CD14-positive monocyte (primary cell): Measurements from ENCODE around the gene COTL1. TPM values are rescaled to one million over a fixed set of nuclear protein-coding genes. Genes with fewer than 3 reads are reported as not detected.
A peak's percentile ranks its signal among the peaks of the same experiment; 100 is the strongest.

ENCODE experiments used
- DNase-seq, 3 donors: peaks; one replicate each; pipeline ENCODE4 v3.0.0-alpha.2; 2011 to 2022
- H2AFZ ChIP-seq: 2 replicates; pipeline ENCODE4 v1.6.0; 2012; ENCODE audit warnings: mild to moderate bottlenecking, low read depth, low read length, inconsistent platforms; ENCODE audit not compliant: insufficient read depth, poor library complexity, severe bottlenecking
- H3K27ac ChIP-seq, 2 donors: 1 replicate in 1 of 2; 2 replicates in 1 of 2; pipeline ENCODE4 v1.5.1; 2012 to 2013; ENCODE audit warnings: low read length in 2 of 2, control low read depth in 1 of 2, inconsistent platforms in 1 of 2, low read depth in 1 of 2, mild to moderate bottlenecking in 1 of 2
- H3K27me3 ChIP-seq, 2 donors: one replicate each; pipeline versions ENCODE4 v1.6.0 to v1.6.1; 2011 to 2013; ENCODE audit warnings: low read length in 2 of 2; ENCODE audit not compliant: control insufficient read depth in 2 of 2, insufficient read depth in 2 of 2
- H3K36me3 ChIP-seq, 2 donors: replicated peaks in 1 of 2; 1 replicate in 1 of 2; 2 replicates in 1 of 2; pipeline versions ENCODE4 v1.5.1 to v1.6.1; 2012 to 2013; ENCODE audit warnings: low read length in 2 of 2, control low read depth in 1 of 2, inconsistent platforms in 1 of 2, mild to moderate bottlenecking in 1 of 2; ENCODE audit not compliant: insufficient read depth in 2 of 2, control insufficient read depth in 1 of 2
- H3K4me1 ChIP-seq, 2 donors: 1 replicate in 1 of 2; 2 replicates in 1 of 2; pipeline versions ENCODE4 v1.5.1 to v1.6.1; 2012 to 2013; ENCODE audit warnings: low read length in 2 of 2, control low read depth in 1 of 2, inconsistent platforms in 1 of 2, mild to moderate bottlenecking in 1 of 2, moderate library complexity in 1 of 2; ENCODE audit not compliant: insufficient read depth in 2 of 2, control insufficient read depth in 1 of 2
- H3K4me2 ChIP-seq: replicated peaks from 2 replicates; pipeline ENCODE3; 2012; ENCODE audit warnings: low read length, moderate library complexity, mild to moderate bottlenecking; ENCODE audit not compliant: poor library complexity, severe bottlenecking; ENCODE audit errors: extremely low read depth
- H3K4me3 ChIP-seq, 3 experiments: fragments of 200-600 bp in 1 of 3; sonication (generic) in 1 of 3; replicated peaks in 1 of 3; 1 replicate in 2 of 3; 2 replicates in 1 of 3; pipeline ENCODE4 v1.5.1; 2011 to 2013; ENCODE audit warnings: low read length in 3 of 3, mild to moderate bottlenecking in 3 of 3, control low read depth in 2 of 3, low read depth in 2 of 3, inconsistent platforms in 1 of 3, moderate library complexity in 1 of 3
- H3K79me2 ChIP-seq: 2 replicates; pipeline ENCODE4 v1.6.0; 2012; ENCODE audit warnings: mild to moderate bottlenecking, control low read depth, inconsistent platforms, low read length, moderate library complexity; ENCODE audit not compliant: insufficient read depth
- H3K9ac ChIP-seq: 2 replicates; pipeline ENCODE4 v1.6.0; 2017; ENCODE audit warnings: low read length, mild to moderate bottlenecking; ENCODE audit not compliant: insufficient read depth, poor library complexity, severe bottlenecking
- H3K9me3 ChIP-seq, 2 donors: replicated peaks in 1 of 2; 1 replicate in 1 of 2; 2 replicates in 1 of 2; pipeline versions ENCODE4 v1.5.1 to v1.6.1; 2012 to 2013; ENCODE audit warnings: low read length in 2 of 2, control low read depth in 1 of 2; ENCODE audit not compliant: control insufficient read depth in 1 of 2, insufficient read depth in 1 of 2
- H4K20me1 ChIP-seq: 2 replicates; pipeline ENCODE4 v1.6.0; 2012; ENCODE audit warnings: mild to moderate bottlenecking, low read length, control low read depth, moderate library complexity; ENCODE audit not compliant: insufficient read depth
- H3K27ac Mint-ChIP-seq, 7 donors: one replicate each; pipeline ENCODE4 v1.8.0; 2020; ENCODE audit warnings: mild to moderate bottlenecking in 7 of 7, mixed read lengths in 7 of 7, moderate library complexity in 6 of 7, inconsistent platforms in 2 of 7
- H3K27me3 Mint-ChIP-seq, 3 donors: one replicate each; pipeline ENCODE4 v1.8.0; 2021 to 2022; ENCODE audit warnings: low read depth in 3 of 3, mild to moderate bottlenecking in 3 of 3, mixed read lengths in 3 of 3, moderate library complexity in 3 of 3, inconsistent platforms in 1 of 3
- H3K36me3 Mint-ChIP-seq, 2 donors: one replicate each; pipeline ENCODE4 v1.8.0; 2020; ENCODE audit warnings: mixed read lengths in 2 of 2, inconsistent platforms in 1 of 2, mild to moderate bottlenecking in 1 of 2
- H3K4me1 Mint-ChIP-seq: one replicate; pipeline ENCODE4 v1.8.0; 2020; ENCODE audit warnings: mild to moderate bottlenecking, mixed read lengths
- H3K4me3 Mint-ChIP-seq, 2 donors: one replicate each; pipeline ENCODE4 v1.8.0; 2020; ENCODE audit warnings: mild to moderate bottlenecking in 2 of 2, mixed read lengths in 2 of 2, moderate library complexity in 1 of 2
- H3K9me3 Mint-ChIP-seq, 7 donors: one replicate each; pipeline ENCODE4 v1.8.0; 2020 to 2022; ENCODE audit warnings: mixed read lengths in 7 of 7, mild to moderate bottlenecking in 6 of 7, moderate library complexity in 6 of 7, inconsistent platforms in 2 of 7
- CTCF ChIP-seq: fragments of 200-600 bp; IDR thresholded peaks from one replicate; pipeline ENCODE4 v1.8.0; 2022; ENCODE audit warnings: antibody characterized with exemption, mild to moderate bottlenecking
- WGBS: methylation state at CpG from one replicate; pipeline ENCODE4 v1.1.5; 2013; ENCODE audit warnings: missing lambda C conversion rate; ENCODE audit not compliant: insufficient coverage; 5-methylcytosine and 5-hydroxymethylcytosine counted together
- intact Hi-C, 2 donors: fragments of 100-400 bp; cut with micrococcal nuclease; formaldehyde crosslinking; loops; one replicate each; pipeline versions ENCODE4 v1.15.0 to v1.15.1; 2023
- polyA plus RNA-seq, 3 donors: library from polyadenylated mRNA; depleted of rRNA in 1 of 3; unstranded in 2 of 3; stranded (reverse) in 1 of 3; fragments of 300-500 nt in 2 of 3; fragments of >200 nt in 1 of 3; fragmentation: Illumina TruSeq in 2 of 3; gene quantifications; 1 replicate in 2 of 3; 2 replicates in 1 of 3; pipeline ENCODE4 v1.2.3, GENCODE V29; 2012 to 2021

The COTL1 gene
- polyA plus RNA-seq, 3 donors: 648 to 1,843 (median 1,643) TPM

- H3K36me3 ChIP-seq: peaks cover 73 to 89% of the 10 kb centered on the region in 2 donors
- peak overlapping the region in 1 of 3 experiments; percentile 52 for H3K4me3 ChIP-seq
- TF ChIP-seq CTCF: no peak
- Mint-ChIP-seq H3K27ac (peak overlapping the region; percentile 21 to 91 (median 72)), H3K4me3 (no peak overlapping the region), H3K36me3 (peaks cover 76 to 95% of the 10 kb centered on the region in 2 donors), H3K27me3 (no peaks in the 10 kb centered on the region), H3K4me1 (peaks cover 42% of the 10 kb centered on the region), H3K9me3 (no peaks in the 10 kb centered on the region)
- H3K4me2 ChIP-seq: peak overlapping the region; percentile 56
- WGBS: 95% methylated on average over 3 of the region's 6 CpGs
- no peak for DNase-seq
- peaks cover 38 to 39% of the 10 kb centered on the region in 2 donors for H3K4me1 ChIP-seq
- intact Hi-C loops: loop anchor here (5.0 kb wide), 1 partner anchor 38 kb away; no protein-coding TSS in a partner anchor
- no peaks in the 10 kb centered on the region for H3K9me3 ChIP-seq
- peaks cover 100% of the 10 kb centered on the region for H4K20me1 ChIP-seq
- H3K79me2 ChIP-seq: peaks cover 94% of the 10 kb centered on the region
- H3K27me3 ChIP-seq: no peaks in the 10 kb centered on the region
- H3K27ac ChIP-seq: peak overlapping the region; percentile 65 to 69
- H2AFZ ChIP-seq: no peak overlapping the region
- H3K9ac ChIP-seq: no peak overlapping the region
These were observed 33.2 kb downstream of the COTL1 start for GRCh38 chr16:84584678-84585077.

GRCh38 chr16:84583995-84584394 is 33.9 kb downstream of the COTL1 start:
- H3K27ac ChIP-seq: peak overlapping the region; percentile 65 to 69
- no peak overlapping the region for H2AFZ ChIP-seq
- peaks cover 100% of the 10 kb centered on the region for H4K20me1 ChIP-seq
- Mint-ChIP-seq H3K9me3 (no peaks in the 10 kb centered on the region), H3K4me1 (peaks cover 45% of the 10 kb centered on the region), H3K27ac (peak overlapping the region in 5 of 7 donors; percentile 14 to 89 (median 69)), H3K36me3 (peaks cover 76 to 95% of the 10 kb centered on the region in 2 donors), H3K27me3 (no peaks in the 10 kb centered on the region), H3K4me3 (no peak overlapping the region)
- H3K27me3 ChIP-seq: no peaks in the 10 kb centered on the region
- peaks cover 72 to 89% of the 10 kb centered on the region in 2 donors for H3K36me3 ChIP-seq
- H3K79me2 ChIP-seq: peaks cover 94% of the 10 kb centered on the region
- no peak overlapping the region for H3K4me3 ChIP-seq
- peaks cover 38 to 39% of the 10 kb centered on the region in 2 donors for H3K4me1 ChIP-seq
- H3K4me2 ChIP-seq: no peak overlapping the region
- TF ChIP-seq CTCF: no peak
- H3K9ac ChIP-seq: no peak overlapping the region
- no peaks in the 10 kb centered on the region for H3K9me3 ChIP-seq
- no peak for DNase-seq
- WGBS: 88% methylated on average over 14 of the region's 15 CpGs
- intact Hi-C loops: loop anchor here in 1 of 2 donors (5.0 kb wide), 1 partner anchor 38 kb away; no protein-coding TSS in a partner anchor
